DND-41 (cell line): Measurements from ENCODE around the gene GATA5.

Experiments
- CTCF ChIP-seq: IDR thresholded peaks from 2 replicates; pipeline ENCODE4 v1.5.1; 2012; ENCODE audit warnings: borderline replicate concordance, low read length, moderate library complexity, mild to moderate bottlenecking; ENCODE audit not compliant: poor library complexity, severe bottlenecking; ENCODE audit errors: extremely low read depth
- EZH2 ChIP-seq: IDR thresholded peaks from 3 replicates; pipeline ENCODE4 v1.6.1; 2012; ENCODE audit warnings: borderline replicate concordance, low read depth, mild to moderate bottlenecking, moderate library complexity, low read length, inconsistent platforms; ENCODE audit not compliant: severe bottlenecking

- no peak for TF ChIP-seq CTCF
- no peak for TF ChIP-seq EZH2
Observed at GRCh38 chr20:62461157-62461556, 14.6 kb downstream of the GATA5 start.
